HL-60 (cell line): ENCODE results near the gene NDUFB7.

Experiments
- DNase-seq, 2 experiments: peaks; one replicate each; pipeline ENCODE4 v3.0.0-alpha.2; 2010 to 2020; ENCODE audit warnings: low read depth in 1 of 2, low spot score in 1 of 2
- H3K27ac ChIP-seq: fragments of 250-450 bp; sonication (Bioruptor Pico); replicated peaks from 2 replicates; pipeline ENCODE4 v1.5.1; 2020; ENCODE audit warnings: mild to moderate bottlenecking, moderate library complexity
- H3K27me3 ChIP-seq: fragments of 250-450 bp; sonication (Bioruptor Pico); 2 replicates; pipeline ENCODE4 v1.5.1; 2021; ENCODE audit warnings: mild to moderate bottlenecking, moderate library complexity; ENCODE audit not compliant: insufficient read depth, poor library complexity, severe bottlenecking
- H3K4me3 ChIP-seq: replicated peaks from 2 replicates; pipeline ENCODE4 v1.5.1; 2011; ENCODE audit warnings: mild to moderate bottlenecking, control low read depth, low read length; ENCODE audit not compliant: insufficient read depth
- CTCF ChIP-seq: IDR thresholded peaks from one replicate; pipeline ENCODE4 v1.5.1; 2011; ENCODE audit warnings: low read length, control low read depth, inconsistent platforms; ENCODE audit not compliant: insufficient read depth
- GABPA ChIP-seq: IDR thresholded peaks from 2 replicates; pipeline ENCODE4 v1.6.1; 2012; ENCODE audit warnings: low read depth
- POLR2AphosphoS5 ChIP-seq: IDR thresholded peaks from 2 replicates; pipeline ENCODE4 v1.6.1; 2012; ENCODE audit warnings: low read depth
- REST ChIP-seq: IDR thresholded peaks from 2 replicates; pipeline ENCODE4 v1.6.1; 2012; ENCODE audit warnings: low read depth; ENCODE audit not compliant: insufficient replicate concordance
- SPI1 ChIP-seq: IDR thresholded peaks from 2 replicates; pipeline ENCODE4 v1.6.1; 2012; ENCODE audit warnings: low read depth, mild to moderate bottlenecking, borderline replicate concordance

The NDUFB7 gene

GRCh38 chr19:14526423-14526822 lies 45.4 kb downstream of the NDUFB7 start:
- no peak for DNase-seq
- H3K27me3 ChIP-seq: no peaks in the 10 kb centered on the region
- H3K4me3 ChIP-seq: no peak overlapping the region
- H3K27ac ChIP-seq: no peak overlapping the region
- TF ChIP-seq CTCF: no peak

- Histone ChIP-seq H3K4me3 (no peak overlapping the region), H3K27me3 (no peaks in the 10 kb centered on the region), H3K27ac (no peak overlapping the region)
- no peak for DNase-seq
- TF ChIP-seq REST (no peak), SPI1 (no peak), GABPA (no peak), CTCF (no peak), POLR2AphosphoS5 (no peak)
Observed at GRCh38 chr19:14525729-14526128, 46.1 kb downstream of the NDUFB7 start.

GRCh38 chr19:14520543-14520942 lies 51.3 kb downstream of the NDUFB7 start:
- DNase-seq: no peak
- TF ChIP-seq SPI1 (no peak), POLR2AphosphoS5 (no peak), REST (no peak), GABPA (no peak), CTCF (no peak)
- H3K27me3 ChIP-seq: no peaks in the 10 kb centered on the region
- H3K27ac ChIP-seq: no peak overlapping the region
- no peak overlapping the region for H3K4me3 ChIP-seq

GRCh38 chr19:14519860-14520407 lies 51.9 kb downstream of the NDUFB7 start:
- no peaks in the 10 kb centered on the region for H3K27me3 ChIP-seq
- no peak for DNase-seq
- peak overlapping the region; percentile 36; the same call in 1 of the 2 replicates for H3K27ac ChIP-seq
- TF ChIP-seq GABPA (no peak), CTCF (no peak), SPI1 (no peak), REST (no peak), POLR2AphosphoS5 (no peak)
- H3K4me3 ChIP-seq: no peak overlapping the region
